Nephron progenitor cell (in vitro differentiated cells): ENCODE data around the gene RFX2.

ENCODE experiments used
- DNase-seq: peaks from one replicate; pipeline ENCODE4 v3.0.0; 2021
- H3K27ac Mint-ChIP-seq: 2 replicates; pipeline ENCODE4 v1.8.0; 2021; ENCODE audit warnings: mild to moderate bottlenecking, moderate library complexity, mixed read lengths
- H3K27me3 Mint-ChIP-seq: 2 replicates; pipeline ENCODE4 v1.8.0; 2021; ENCODE audit warnings: mild to moderate bottlenecking, low read depth, mixed read lengths; ENCODE audit not compliant: poor library complexity
- H3K36me3 Mint-ChIP-seq: 2 replicates; pipeline ENCODE4 v1.8.0; 2021; ENCODE audit warnings: low read depth, mixed read lengths
- H3K4me1 Mint-ChIP-seq: 2 replicates; pipeline ENCODE4 v1.8.0; 2021; ENCODE audit warnings: mixed read lengths
- H3K4me3 Mint-ChIP-seq: 2 replicates; pipeline ENCODE4 v1.8.0; 2021; ENCODE audit warnings: mild to moderate bottlenecking, moderate library complexity, mixed read lengths
- H3K9me3 Mint-ChIP-seq: 2 replicates; pipeline ENCODE4 v1.8.0; 2021; ENCODE audit warnings: mild to moderate bottlenecking, moderate library complexity, mixed read lengths
- TF ChIP-seq, protein P1 (sequence below): fragments of 200-600 bp; sonication (generic); IDR thresholded peaks from 2 replicates; pipeline ENCODE4 v1.5.0; 2021; ENCODE audit warnings: antibody characterized with exemption

The RFX2 gene

GRCh38 chr19:6002591-6002990 is 107.7 kb downstream of the RFX2 start:
- Mint-ChIP-seq H3K9me3 (peaks cover 15% of the 10 kb centered on the region), H3K4me3 (no peak overlapping the region), H3K36me3 (peaks cover 44% of the 10 kb centered on the region), H3K27me3 (peaks cover 8% of the 10 kb centered on the region), H3K27ac (no peak overlapping the region), H3K4me1 (no peaks in the 10 kb centered on the region)
- no peak for DNase-seq
- TF ChIP-seq, protein P1, sequence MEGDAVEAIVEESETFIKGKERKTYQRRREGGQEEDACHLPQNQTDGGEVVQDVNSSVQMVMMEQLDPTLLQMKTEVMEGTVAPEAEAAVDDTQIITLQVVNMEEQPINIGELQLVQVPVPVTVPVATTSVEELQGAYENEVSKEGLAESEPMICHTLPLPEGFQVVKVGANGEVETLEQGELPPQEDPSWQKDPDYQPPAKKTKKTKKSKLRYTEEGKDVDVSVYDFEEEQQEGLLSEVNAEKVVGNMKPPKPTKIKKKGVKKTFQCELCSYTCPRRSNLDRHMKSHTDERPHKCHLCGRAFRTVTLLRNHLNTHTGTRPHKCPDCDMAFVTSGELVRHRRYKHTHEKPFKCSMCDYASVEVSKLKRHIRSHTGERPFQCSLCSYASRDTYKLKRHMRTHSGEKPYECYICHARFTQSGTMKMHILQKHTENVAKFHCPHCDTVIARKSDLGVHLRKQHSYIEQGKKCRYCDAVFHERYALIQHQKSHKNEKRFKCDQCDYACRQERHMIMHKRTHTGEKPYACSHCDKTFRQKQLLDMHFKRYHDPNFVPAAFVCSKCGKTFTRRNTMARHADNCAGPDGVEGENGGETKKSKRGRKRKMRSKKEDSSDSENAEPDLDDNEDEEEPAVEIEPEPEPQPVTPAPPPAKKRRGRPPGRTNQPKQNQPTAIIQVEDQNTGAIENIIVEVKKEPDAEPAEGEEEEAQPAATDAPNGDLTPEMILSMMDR = no peak

DNA sequence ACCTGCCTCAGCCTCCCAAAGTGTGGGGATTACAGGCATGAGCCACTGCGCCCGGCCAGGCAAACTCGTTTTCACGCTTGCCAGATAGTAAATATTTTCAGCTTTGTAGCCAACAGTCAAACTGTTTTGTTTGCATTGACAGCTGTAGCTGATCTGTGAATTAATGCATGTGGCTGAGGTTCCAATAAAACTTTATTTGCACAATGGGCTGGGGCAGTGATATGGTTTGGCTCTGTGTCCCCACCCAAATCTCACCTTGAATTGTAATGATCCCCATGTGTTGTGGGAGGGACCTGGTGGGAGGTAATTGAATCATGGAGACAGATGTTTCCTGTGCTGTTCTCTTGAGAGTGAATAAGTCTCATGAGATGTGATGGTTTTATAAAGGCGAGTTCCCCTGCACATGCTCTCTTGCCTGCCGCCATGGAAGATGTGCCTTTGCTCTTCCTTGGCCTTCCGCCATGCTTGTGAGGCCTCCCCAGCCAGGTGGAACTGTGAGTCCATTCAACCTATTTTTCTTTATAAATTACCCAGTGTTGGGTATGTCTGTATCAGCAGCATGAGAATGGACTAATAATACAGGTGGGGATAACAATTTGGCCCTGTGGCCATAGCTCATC is 110.0 kb downstream of the RFX2 start:
- Mint-ChIP-seq H3K27ac (no peak overlapping the region), H3K27me3 (peaks cover 8% of the 10 kb centered on the region)
- TF ChIP-seq, protein P1 = no peak

DNA sequence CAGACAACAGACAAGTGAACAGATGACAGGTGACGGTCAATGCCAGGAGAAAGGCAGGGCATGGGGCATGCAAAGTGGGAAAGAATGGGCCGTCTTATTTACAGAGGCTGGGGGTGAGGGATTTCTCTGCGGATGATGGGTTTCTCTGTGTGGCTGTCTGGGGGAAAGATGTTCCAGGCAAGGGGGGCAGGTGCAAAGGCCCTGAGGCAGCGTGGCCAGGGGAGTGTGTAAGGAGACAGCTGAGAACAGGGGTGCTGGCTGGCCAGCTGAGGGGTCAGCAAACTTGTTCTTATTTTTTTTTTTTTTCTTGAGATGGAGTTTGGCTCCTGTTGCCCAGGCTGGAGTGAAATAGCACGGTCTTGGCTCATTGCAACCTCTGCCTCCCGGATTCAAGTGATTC is 110.6 kb downstream of the RFX2 start:
- H3K36me3 Mint-ChIP-seq = peaks cover 34% of the 10 kb centered on the region
- no peak for DNase-seq

More for the DNA sequence above, 110.0 kb downstream of the RFX2 start:
- peaks cover 40% of the 10 kb centered on the region for H3K36me3 Mint-ChIP-seq
- H3K4me1 Mint-ChIP-seq = no peaks in the 10 kb centered on the region
- no peak for DNase-seq
- H3K9me3 Mint-ChIP-seq = peaks cover 15% of the 10 kb centered on the region
- H3K4me3 Mint-ChIP-seq = no peak overlapping the region

DNA sequence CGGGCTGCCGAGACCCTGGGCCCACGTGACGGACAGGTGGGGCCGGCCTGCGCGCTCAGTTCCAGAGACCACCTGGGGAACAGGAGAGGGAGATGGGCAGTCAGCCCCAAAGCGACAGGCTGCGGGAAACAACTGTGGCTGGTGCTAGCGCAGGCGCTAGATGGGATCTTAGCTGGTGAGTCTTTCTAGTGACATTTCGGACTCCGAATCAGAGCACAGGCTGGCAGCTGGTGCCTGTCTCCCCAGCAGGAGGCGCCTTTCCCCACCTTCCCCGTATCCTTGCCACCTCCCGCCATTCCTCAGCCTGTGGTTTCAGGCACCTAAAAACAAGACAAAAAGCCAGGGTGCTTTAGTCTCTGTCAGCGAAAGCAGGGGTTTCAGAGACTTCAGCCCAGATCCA is 112.9 kb downstream of the RFX2 start:
- Mint-ChIP-seq H3K27ac (no peak overlapping the region), H3K4me3 (no peak overlapping the region), H3K9me3 (peaks cover 15% of the 10 kb centered on the region), H3K4me1 (peaks cover 17% of the 10 kb centered on the region), H3K36me3 (peaks cover 25% of the 10 kb centered on the region), H3K27me3 (peaks cover 4% of the 10 kb centered on the region)
- TF ChIP-seq, protein P1 = peak; percentile 14
- peak; percentile 38 for DNase-seq

More for the DNA sequence above, 110.6 kb downstream of the RFX2 start:
- Mint-ChIP-seq H3K4me3 (no peak overlapping the region), H3K27ac (no peak overlapping the region), H3K4me1 (no peaks in the 10 kb centered on the region), H3K9me3 (peaks cover 15% of the 10 kb centered on the region), H3K27me3 (peaks cover 5% of the 10 kb centered on the region)
- TF ChIP-seq, protein P1 = no peak

- H3K36me3 Mint-ChIP-seq = peaks cover 21% of the 10 kb centered on the region
- TF ChIP-seq, protein P1 = no peak
- H3K9me3 Mint-ChIP-seq = peaks cover 15% of the 10 kb centered on the region
Measured at GRCh38 chr19:5996623-5997320, 113.5 kb downstream of the RFX2 start.

More at GRCh38 chr19:5996623-5997320, 113.5 kb downstream of the RFX2 start:
- no peak overlapping the region for H3K4me3 Mint-ChIP-seq
- peaks cover 17% of the 10 kb centered on the region for H3K4me1 Mint-ChIP-seq
- DNase-seq = no peak
- H3K27me3 Mint-ChIP-seq = peaks cover 4% of the 10 kb centered on the region
- peak overlapping the region; percentile 71 for H3K27ac Mint-ChIP-seq
